OCI-LY7 (cell line): ENCODE results near the gene OGFR. TPM values are rescaled to one million over a fixed set of nuclear protein-coding genes. Genes with fewer than 3 reads are reported as not detected.

ENCODE experiments used
- Bru-seq: library from RNA; stranded (reverse); fragments of 400-500 nt; gene quantifications from one replicate; lab custom pipeline; 2021; lab: Mats Ljungman, UMichigan
- BruChase-seq, 2 experiments: library from RNA; stranded (reverse); fragments of 400-500 nt; gene quantifications; one replicate each; lab custom pipeline; 2021; lab: Mats Ljungman, UMichigan
- BruUV-seq: library from RNA; stranded (reverse); fragments of 400-500 nt; replicated peaks from 2 replicates; lab custom pipeline; 2021; lab: Mats Ljungman, UMichigan
- CTCF ChIA-PET: fragments of 300-600 bp; sonication (Branson Sonifier 250); formaldehyde crosslinking; loops from one replicate; lab custom pipeline; 2022; ENCODE audit warnings: antibody characterized with exemption; ENCODE audit not compliant: unreplicated experiment; lab: Charles Lee
- POLR2A ChIA-PET: fragments of 300-600 bp; sonication (Branson Sonifier 250); formaldehyde crosslinking; loops from one replicate; lab custom pipeline; 2022; ENCODE audit warnings: antibody characterized with exemption; lab: Charles Lee
- DNase-seq: peaks from one replicate; pipeline ENCODE4 v3.0.0-alpha.2; 2015; ENCODE audit warnings: low spot score
- H2AFZ ChIP-seq: fragments of 200-600 bp; sonication (generic), shearing (Covaris generic); 2 replicates; pipeline ENCODE4 v1.6.1; 2014; ENCODE audit warnings: mild to moderate bottlenecking, antibody characterized with exemption, low read length, moderate library complexity
- H3K27ac ChIP-seq: fragments of 200-600 bp; sonication (generic); 2 replicates; pipeline ENCODE4 v1.5.1; 2014; ENCODE audit warnings: mixed run types, low read depth, mild to moderate bottlenecking, moderate library complexity, low read length, inconsistent platforms; ENCODE audit not compliant: poor library complexity, severe bottlenecking
- H3K36me3 ChIP-seq: fragments of 200-600 bp; sonication (generic); 2 replicates; pipeline ENCODE4 v1.6.1; 2014; ENCODE audit warnings: mild to moderate bottlenecking, antibody characterized with exemption, low read length, moderate library complexity, mixed read lengths; ENCODE audit not compliant: insufficient read depth
- H3K4me1 ChIP-seq: fragments of 200-600 bp; sonication (generic); 2 replicates; pipeline ENCODE4 v1.5.1; 2014; ENCODE audit warnings: mild to moderate bottlenecking, low read length; ENCODE audit not compliant: insufficient read depth, poor library complexity, severe bottlenecking
- H3K4me2 ChIP-seq: fragments of 200-600 bp; sonication (generic); 2 replicates; pipeline ENCODE4 v1.6.1; 2014; ENCODE audit warnings: mild to moderate bottlenecking, low read length
- H3K4me3 ChIP-seq: fragments of 200-600 bp; sonication (generic); 2 replicates; pipeline ENCODE4 v1.5.1; 2014; ENCODE audit warnings: mild to moderate bottlenecking, low read depth, low read length; ENCODE audit not compliant: poor library complexity, severe bottlenecking
- H3K79me2 ChIP-seq: fragments of 200-600 bp; sonication (generic); 2 replicates; pipeline ENCODE4 v1.6.1; 2016; ENCODE audit warnings: low read depth, mild to moderate bottlenecking, low read length, moderate library complexity, mixed read lengths; ENCODE audit not compliant: insufficient read depth
- H3K9me2 ChIP-seq: fragments of 200-600 bp; sonication (generic); 2 replicates; pipeline ENCODE4 v1.6.1; 2016; ENCODE audit warnings: mild to moderate bottlenecking, low read length, mixed read lengths; ENCODE audit not compliant: insufficient read depth
- H3K9me3 ChIP-seq: fragments of 200-600 bp; sonication (generic); 2 replicates; pipeline ENCODE4 v1.6.1; 2014; ENCODE audit warnings: mild to moderate bottlenecking, mixed run types, low read length, mixed read lengths
- H4K20me1 ChIP-seq: fragments of 200-600 bp; sonication (generic); 2 replicates; pipeline ENCODE4 v1.6.1; 2014; ENCODE audit warnings: mild to moderate bottlenecking, antibody characterized with exemption, low read length, moderate library complexity, mixed read lengths; ENCODE audit not compliant: insufficient read depth
- CTCF ChIP-seq: fragments of 200-600 bp; sonication (generic); conservative IDR thresholded peaks from 2 replicates; pipeline ENCODE4 v1.5.1; 2014; ENCODE audit warnings: mild to moderate bottlenecking, antibody characterized with exemption, low read length, moderate library complexity, mixed read lengths
- EZH2phosphoT487 ChIP-seq: fragments of 200-600 bp; sonication (generic); IDR thresholded peaks from 2 replicates; pipeline ENCODE4 v1.6.1; 2018; ENCODE audit warnings: low read depth, borderline replicate concordance, mild to moderate bottlenecking, mixed run types, antibody characterized with exemption, low read length, moderate library complexity, mixed read lengths
- intact Hi-C: fragments of 100-400 bp; cut with micrococcal nuclease; formaldehyde crosslinking; loops from one replicate; pipeline ENCODE4 v1.10.0; 2022; ENCODE audit not compliant: unreplicated experiment
- long read RNA-seq: library from polyadenylated mRNA; stranded (forward); transcript quantifications from one replicate; pipeline ENCODE4 v2.0.0, GENCODE V29; 2022
- total RNA-seq, 2 experiments: library from RNA; depleted of rRNA in 1 of 2; stranded (reverse); fragments of >200 nt in 1 of 2; shearing (Covaris generic) in 1 of 2; gene quantifications; 2 replicates each; pipeline ENCODE4 v1.2.3, GENCODE V29; 2014 to 2022

OGFR gene
- total RNA-seq (2014; rRNA removed; shearing (Covaris generic)) (64.8 and 75.6 TPM in 2 replicates), total RNA-seq (2022) (66.2 and 69.9 TPM in 2 replicates), Bru-seq, nascent RNA (percentile 64 among the genes with signal in this experiment), BruChase-seq, experiment 1, labeled RNA remaining after a 6-hour chase (percentile 73 among the genes with signal in this experiment), BruChase-seq, experiment 2, labeled RNA remaining after a 2-hour chase (percentile 82 among the genes with signal in this experiment)
- long read RNA-seq, full-length matches to known transcripts = 81 of 127 reads
- long read RNA-seq, partial matches to known transcripts = 28 of 127 reads
- long read RNA-seq, other reads (novel, unspliced or antisense) = 18 of 127 reads

- peak within 1 kb of the TSS; percentile 81 for H2AFZ ChIP-seq
- peak within 1 kb of the TSS; percentile 95 for H3K4me3 ChIP-seq
- H4K20me1 ChIP-seq = no peaks in the 10 kb centered on the region
- TF ChIP-seq CTCF (no peak), EZH2phosphoT487 (no peak)
- peak within 1 kb of the TSS; percentile 94 for H3K4me2 ChIP-seq
- DNase-seq = peak; percentile 84
- CTCF ChIA-PET = no interaction called here
- BruUV-seq = no TSS peak
- H3K9me2 ChIP-seq = no peaks in the 10 kb centered on the region
- POLR2A ChIA-PET = no interaction called here
- intact Hi-C loops = no loop called here
- H3K4me1 ChIP-seq = peaks cover 35% of the 10 kb centered on the region
- peak within 1 kb of the TSS; percentile 68 for H3K27ac ChIP-seq
- peaks cover 55% of the 10 kb centered on the region for H3K36me3 ChIP-seq
- peaks cover 24% of the 10 kb centered on the region for H3K79me2 ChIP-seq
- H3K9me3 ChIP-seq = no peaks in the 10 kb centered on the region
Measured at GRCh38 chr20:62804627-62805154, at the start of gene OGFR. OGFR (plus strand) TSS chr20:62804835; CDS start chr20:62804860, 25 bp downstream.

- H3K4me2 ChIP-seq = no peak overlapping the region
- DNase-seq = no peak
- no peak overlapping the region for H3K4me3 ChIP-seq
- no peak for TF ChIP-seq CTCF
- intact Hi-C loops = no loop called here
- ChIA-PET POLR2A (no interaction called here), CTCF (no interaction called here)
- H3K9me2 ChIP-seq = no peaks in the 10 kb centered on the region
- H3K9me3 ChIP-seq = no peaks in the 10 kb centered on the region
- no peaks in the 10 kb centered on the region for H3K4me1 ChIP-seq
- no peaks in the 10 kb centered on the region for H3K36me3 ChIP-seq
- H2AFZ ChIP-seq = no peak overlapping the region
- H3K79me2 ChIP-seq = no peaks in the 10 kb centered on the region
- H4K20me1 ChIP-seq = no peaks in the 10 kb centered on the region
- BruUV-seq = no TSS peak
- no peak overlapping the region for H3K27ac ChIP-seq
Measured at GRCh38 chr20:62754991-62755356, 49.7 kb upstream of the OGFR start.
